GM13977 (cell line): Measurements from ENCODE around the gene ATP5PO.

Source experiments
- DNase-seq: peaks from one replicate; pipeline ENCODE4 v3.0.0; 2012; ENCODE audit warnings: low spot score
- CTCF ChIP-seq: IDR thresholded peaks from 2 replicates; pipeline ENCODE4 v1.5.1; 2012; ENCODE audit warnings: mild to moderate bottlenecking, control low read depth; ENCODE audit not compliant: insufficient read depth; ENCODE audit errors: extremely low read depth, missing control alignments
- in situ Hi-C: fragments of 300-500 bp; cut with MboI; formaldehyde crosslinking; loops from one replicate; pipeline ENCODE4 v1.12.0; 2022; ENCODE audit warnings: low sequenced_read_pairs, low pct_unique_long_range_greater_than_20kb, mixed read lengths, inconsistent platforms; ENCODE audit not compliant: unreplicated experiment

The ATP5PO gene

GRCh38 chr21:33884376-33885171 lies 31.0 kb downstream of the ATP5PO start:
- no peak for TF ChIP-seq CTCF
- in situ Hi-C loops = no loop called here
- no peak for DNase-seq

- no peak for TF ChIP-seq CTCF
- DNase-seq = no peak
Measured at GRCh38 chr21:33883118-33883517, 32.5 kb downstream of the ATP5PO start.

GRCh38 chr21:33881689-33882440 lies 33.7 kb downstream of the ATP5PO start:
- no peak for TF ChIP-seq CTCF
- in situ Hi-C loops = no loop called here
- DNase-seq = no peak

More at GRCh38 chr21:33883118-33883517, 32.5 kb downstream of the ATP5PO start:
- in situ Hi-C loops = no loop called here

- DNase-seq = no peak
- TF ChIP-seq CTCF = no peak
- in situ Hi-C loops = no loop called here
Measured at GRCh38 chr21:33880626-33881025, 35.0 kb downstream of the ATP5PO start.

GRCh38 chr21:33878824-33879223 lies 36.8 kb downstream of the ATP5PO start:
- no peak for DNase-seq
- no peak for TF ChIP-seq CTCF
- in situ Hi-C loops = no loop called here

GRCh38 chr21:33875026-33875695 lies 40.4 kb downstream of the ATP5PO start:
- DNase-seq = no peak
- no peak for TF ChIP-seq CTCF
- in situ Hi-C loops = no loop called here
